ENCODE results near the gene DLGAP5.

DNA sequence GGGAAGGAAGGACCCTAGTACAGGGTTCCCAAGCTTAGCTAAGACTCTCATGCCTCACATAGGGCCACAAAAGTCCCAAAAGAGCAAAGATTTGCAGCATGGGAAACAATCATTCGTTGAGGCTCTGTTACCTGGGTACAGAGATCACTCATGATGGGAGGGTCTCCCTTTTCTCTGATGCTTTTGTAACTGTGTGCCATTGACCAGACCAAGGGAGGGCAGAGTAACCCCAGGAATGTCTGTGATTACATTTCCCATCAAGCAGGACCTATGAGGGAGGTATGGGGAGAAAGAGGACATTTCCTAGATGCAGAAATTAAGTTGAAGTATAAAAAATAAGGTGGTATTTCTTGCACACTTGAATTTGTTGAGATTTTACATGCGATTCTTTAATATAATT lies 16.4 kb upstream of the DLGAP5 start:
- TF ChIP-seq, protein P1, sequence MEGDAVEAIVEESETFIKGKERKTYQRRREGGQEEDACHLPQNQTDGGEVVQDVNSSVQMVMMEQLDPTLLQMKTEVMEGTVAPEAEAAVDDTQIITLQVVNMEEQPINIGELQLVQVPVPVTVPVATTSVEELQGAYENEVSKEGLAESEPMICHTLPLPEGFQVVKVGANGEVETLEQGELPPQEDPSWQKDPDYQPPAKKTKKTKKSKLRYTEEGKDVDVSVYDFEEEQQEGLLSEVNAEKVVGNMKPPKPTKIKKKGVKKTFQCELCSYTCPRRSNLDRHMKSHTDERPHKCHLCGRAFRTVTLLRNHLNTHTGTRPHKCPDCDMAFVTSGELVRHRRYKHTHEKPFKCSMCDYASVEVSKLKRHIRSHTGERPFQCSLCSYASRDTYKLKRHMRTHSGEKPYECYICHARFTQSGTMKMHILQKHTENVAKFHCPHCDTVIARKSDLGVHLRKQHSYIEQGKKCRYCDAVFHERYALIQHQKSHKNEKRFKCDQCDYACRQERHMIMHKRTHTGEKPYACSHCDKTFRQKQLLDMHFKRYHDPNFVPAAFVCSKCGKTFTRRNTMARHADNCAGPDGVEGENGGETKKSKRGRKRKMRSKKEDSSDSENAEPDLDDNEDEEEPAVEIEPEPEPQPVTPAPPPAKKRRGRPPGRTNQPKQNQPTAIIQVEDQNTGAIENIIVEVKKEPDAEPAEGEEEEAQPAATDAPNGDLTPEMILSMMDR (IDR thresholded peaks at IDR 0.05) = no peak
- no peak for TF ChIP-seq POLR2A (IDR thresholded peaks at IDR 0.05)

All from esophagus squamous epithelium (tissue), 4 donors.